B cell (primary cell): ENCODE data around the gene LRP2. TPM values are rescaled to one million over a fixed set of nuclear protein-coding genes. Genes with fewer than 3 reads are reported as not detected.

Experiments
- ATAC-seq: fragments of 200-7000 bp; cut with Tn5 transposase; one replicate; pipeline ENCODE4 v1.10.0; 2021; ENCODE audit warnings: low read depth, mild to moderate bottlenecking, moderate number of reproducible peaks, moderate library complexity
- CTCF ChIA-PET: fragments of 350-600 bp; sonication (Branson Sonifier 250); formaldehyde crosslinking; loops from one replicate; lab custom pipeline; 2021; ENCODE audit warnings: antibody characterized with exemption, inconsistent platforms; lab: Charles Lee
- POLR2A ChIA-PET: fragments of 350-600 bp; sonication (Branson Sonifier 250); formaldehyde crosslinking; loops from one replicate; lab custom pipeline; 2021; ENCODE audit warnings: antibody characterized with exemption; lab: Charles Lee
- DNase-seq: peaks from one replicate; pipeline ENCODE4 v3.0.0; 2013
- H2AFZ ChIP-seq: 2 replicates; pipeline ENCODE4 v1.6.1; 2012; ENCODE audit warnings: mild to moderate bottlenecking, low read depth, low read length; ENCODE audit not compliant: insufficient read depth, poor library complexity, severe bottlenecking
- H3K27ac ChIP-seq, 2 donors: 1 replicate in 1 of 2; 2 replicates in 1 of 2; pipeline ENCODE4 v1.5.1; 2012 to 2013; ENCODE audit warnings: low read length in 2 of 2, mild to moderate bottlenecking in 2 of 2, moderate library complexity in 1 of 2
- H3K27me3 ChIP-seq, 4 experiments: fragments of 200-600 bp in 1 of 4; sonication (generic) in 1 of 4; replicated peaks in 1 of 4; 1 replicate in 2 of 4; 2 replicates in 2 of 4; pipeline versions ENCODE4 v1.6.1 to v1.7.0; 2013 to 2016; ENCODE audit warnings: low read length in 3 of 4, mild to moderate bottlenecking in 2 of 4, mixed read lengths in 1 of 4, moderate library complexity in 1 of 4; ENCODE audit not compliant: insufficient read depth in 4 of 4, control insufficient read depth in 3 of 4; ENCODE audit errors: control extremely low read depth in 1 of 4
- H3K36me3 ChIP-seq, 2 experiments: replicated peaks in 1 of 2; 1 replicate in 1 of 2; 2 replicates in 1 of 2; pipeline versions ENCODE4 v1.6.1 to v1.7.1; 2013; ENCODE audit warnings: low read length in 1 of 2; ENCODE audit not compliant: insufficient read depth in 2 of 2, control insufficient read depth in 1 of 2; ENCODE audit errors: control extremely low read depth in 1 of 2, extremely low read depth in 1 of 2
- H3K4me1 ChIP-seq, 2 donors: fragments of 200-600 bp in 1 of 2; sonication (generic) in 1 of 2; 1 replicate in 1 of 2; 2 replicates in 1 of 2; pipeline versions ENCODE4 v1.5.1 to v1.6.1; 2013 to 2017; ENCODE audit warnings: low read length in 2 of 2; ENCODE audit not compliant: control insufficient read depth in 2 of 2, insufficient read depth in 2 of 2
- H3K4me2 ChIP-seq: replicated peaks from 2 replicates; pipeline ENCODE3; 2012; ENCODE audit warnings: mild to moderate bottlenecking, low read depth, low read length; ENCODE audit not compliant: poor library complexity, severe bottlenecking
- H3K4me3 ChIP-seq, 5 experiments: fragments of 200-600 bp in 1 of 5; sonication (generic) in 1 of 5; 1 replicate in 3 of 5; 2 replicates in 2 of 5; pipeline versions ENCODE4 v1.5.1 to v1.7.0; 2011 to 2016; ENCODE audit warnings: low read length in 4 of 5, mild to moderate bottlenecking in 4 of 5, low read depth in 2 of 5, control low read depth in 1 of 5, moderate library complexity in 1 of 5; ENCODE audit not compliant: insufficient read depth in 1 of 5; ENCODE audit errors: control extremely low read depth in 1 of 5, extremely low read depth in 1 of 5
- H3K79me2 ChIP-seq: fragments of 200-600 bp; sonication (generic); one replicate; pipeline ENCODE4 v1.6.0; 2016; ENCODE audit warnings: low read length; ENCODE audit not compliant: control insufficient read depth, insufficient read depth
- H3K9ac ChIP-seq: fragments of 200-600 bp; sonication (generic); 2 replicates; pipeline ENCODE4 v1.6.1; 2017; ENCODE audit warnings: mild to moderate bottlenecking, low read length, moderate library complexity
- H3K9me3 ChIP-seq, 3 donors: one replicate each; pipeline versions ENCODE4 v1.6.1 to v1.7.1; 2013; ENCODE audit warnings: low read length in 2 of 3; ENCODE audit not compliant: control insufficient read depth in 2 of 3, insufficient read depth in 1 of 3; ENCODE audit errors: control extremely low read depth in 1 of 3
- H4K20me1 ChIP-seq: 2 replicates; pipeline ENCODE4 v1.6.0; 2012; ENCODE audit warnings: mild to moderate bottlenecking, low read length; ENCODE audit not compliant: insufficient read depth, control insufficient read depth, poor library complexity, severe bottlenecking
- H3K27ac Mint-ChIP-seq: one replicate; pipeline ENCODE4 v1.8.0; 2021; ENCODE audit warnings: mixed read lengths
- H3K27me3 Mint-ChIP-seq: one replicate; pipeline ENCODE4 v1.8.0; 2021; ENCODE audit warnings: mixed read lengths
- H3K4me1 Mint-ChIP-seq: one replicate; pipeline ENCODE4 v1.8.0; 2021; ENCODE audit warnings: mixed read lengths
- H3K4me3 Mint-ChIP-seq: one replicate; pipeline ENCODE4 v1.8.0; 2021; ENCODE audit warnings: mixed read lengths
- H3K9me3 Mint-ChIP-seq: one replicate; pipeline ENCODE4 v1.8.0; 2022; ENCODE audit warnings: mixed read lengths; ENCODE audit not compliant: insufficient read depth
- CTCF ChIP-seq: fragments of 200-600 bp; IDR thresholded peaks from one replicate; pipeline ENCODE4 v1.8.0; 2022; ENCODE audit warnings: antibody characterized with exemption, mild to moderate bottlenecking
- EZH2 ChIP-seq: IDR thresholded peaks from 2 replicates; pipeline ENCODE4 v1.6.1; 2012; ENCODE audit warnings: borderline replicate concordance, low read depth, mild to moderate bottlenecking, moderate library complexity, low read length; ENCODE audit not compliant: insufficient read depth, poor library complexity, severe bottlenecking
- WGBS: methylation state at CpG from one replicate; pipeline ENCODE4 v1.1.5; 2013; ENCODE audit warnings: missing lambda C conversion rate; ENCODE audit not compliant: insufficient coverage; 5-methylcytosine and 5-hydroxymethylcytosine counted together
- intact Hi-C: fragments of 100-400 bp; cut with micrococcal nuclease; formaldehyde crosslinking; loops from one replicate; pipeline ENCODE4 v1.10.0; 2022
- polyA plus RNA-seq: library from polyadenylated mRNA; depleted of rRNA; stranded (reverse); fragments of >200 nt; gene quantifications from 2 replicates; pipeline ENCODE4 v1.2.3, GENCODE V29; 2012
- total RNA-seq, 2 donors: library from RNA; stranded (reverse); fragments of 120-200 nt in 1 of 2; gene quantifications; 1 replicate in 1 of 2; 2 replicates in 1 of 2; pipeline versions ENCODE4 v1.2.3 to v1.2.4, GENCODE V29; 2013 to 2022

Gene LRP2
- total and polyA plus RNA-seq, 2 donors (not counting 1 experiment from before 2014, with no cell fraction given): not detected

GRCh38 chr2:169208026-169208425 is 154.3 kb downstream of the LRP2 start:
- intact Hi-C loops: no loop called here
- no peaks in the 10 kb centered on the region for H4K20me1 ChIP-seq
- H3K4me3 ChIP-seq: no peak overlapping the region
- H3K9me3 Mint-ChIP-seq: no peaks in the 10 kb centered on the region
- no peak overlapping the region for H3K4me2 ChIP-seq
- no peaks in the 10 kb centered on the region for H3K9me3 ChIP-seq
- H3K27me3 ChIP-seq: peaks cover 0 to 4% (median 0%) of the 10 kb centered on the region in 4 experiments
- no peak overlapping the region for H3K4me3 Mint-ChIP-seq
- CTCF ChIA-PET: no interaction called here
- H3K9ac ChIP-seq: no peak overlapping the region
- no peaks in the 10 kb centered on the region for H3K4me1 ChIP-seq
- H3K36me3 ChIP-seq: no peaks in the 10 kb centered on the region
- WGBS: 92% methylated on average over 2 of the region's 3 CpGs
- no peaks in the 10 kb centered on the region for H3K4me1 Mint-ChIP-seq
- H3K27ac Mint-ChIP-seq: no peak overlapping the region
- no peaks in the 10 kb centered on the region for H3K79me2 ChIP-seq
- H3K27ac ChIP-seq: no peak overlapping the region
- no peak for DNase-seq
- H2AFZ ChIP-seq: no peak overlapping the region
- POLR2A ChIA-PET: no interaction called here
- no peak for ATAC-seq
- peaks cover 11% of the 10 kb centered on the region for H3K27me3 Mint-ChIP-seq
- TF ChIP-seq EZH2: no peak
- no peak for TF ChIP-seq CTCF

GRCh38 chr2:169205176-169205575 is 157.2 kb downstream of the LRP2 start:
- no peak for ATAC-seq
- peaks cover 16% of the 10 kb centered on the region for H3K27me3 Mint-ChIP-seq
- no peaks in the 10 kb centered on the region for H3K9me3 Mint-ChIP-seq

More at GRCh38 chr2:169205176-169205575, 157.2 kb downstream of the LRP2 start:
- intact Hi-C loops: no loop called here
- H3K27ac Mint-ChIP-seq: no peak overlapping the region
- no peaks in the 10 kb centered on the region for H3K79me2 ChIP-seq
- H3K4me1 Mint-ChIP-seq: no peaks in the 10 kb centered on the region
- H3K36me3 ChIP-seq: no peaks in the 10 kb centered on the region
- no peak overlapping the region for H2AFZ ChIP-seq
- no peak overlapping the region for H3K9ac ChIP-seq
- no peak overlapping the region for H3K4me2 ChIP-seq
- H3K4me3 ChIP-seq: no peak overlapping the region
- TF ChIP-seq EZH2 (no peak), CTCF (no peak)
- no peak for DNase-seq
- no peak overlapping the region for H3K4me3 Mint-ChIP-seq
- no peaks in the 10 kb centered on the region for H3K9me3 ChIP-seq
- H3K4me1 ChIP-seq: no peaks in the 10 kb centered on the region
- H3K27ac ChIP-seq: no peak overlapping the region
- POLR2A ChIA-PET: no interaction called here
- CTCF ChIA-PET: no interaction called here
- WGBS: 94% methylated on average over 2 of the region's 2 CpGs
- no peaks in the 10 kb centered on the region for H4K20me1 ChIP-seq
- H3K27me3 ChIP-seq: peaks cover 0 to 4% (median 0%) of the 10 kb centered on the region in 4 experiments
